HG03558 (cell line): ENCODE data around the gene TM9SF2.
"Not testable (repeated sequence)": the region's sequence is repeated elsewhere in the genome, so short reads cannot be mapped to it uniquely, and the experiment has no call there.

ENCODE experiments used
- ATAC-seq: cut with Tn5 transposase; IDR thresholded peaks from one replicate; pipeline ENCODE4 v1.9.1; 2021; ENCODE audit warnings: moderate number of reproducible peaks; ENCODE audit not compliant: unreplicated experiment; ENCODE audit errors: extremely low read depth

The TM9SF2 gene

DNA sequence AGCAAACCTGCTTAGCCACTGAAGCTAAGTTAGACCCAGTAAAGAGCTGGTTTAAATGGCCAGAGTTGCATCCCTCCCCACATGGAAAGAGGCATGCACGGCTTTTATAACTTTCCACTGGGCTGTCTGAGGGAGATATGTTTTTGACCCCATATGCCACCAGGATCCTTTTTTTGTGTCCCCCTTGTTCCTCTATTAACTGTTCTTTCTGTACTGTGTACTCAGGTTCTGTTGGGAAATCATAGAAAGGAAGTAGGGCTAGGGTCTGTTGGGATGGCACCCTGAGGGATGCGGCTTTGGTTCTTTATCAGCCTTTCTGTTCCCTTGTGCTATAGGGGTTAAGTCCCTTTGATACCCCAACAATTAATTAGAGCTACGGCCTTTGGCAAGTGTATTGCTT, 12.2 kb upstream of the TM9SF2 start:
- no peak for ATAC-seq

DNA sequence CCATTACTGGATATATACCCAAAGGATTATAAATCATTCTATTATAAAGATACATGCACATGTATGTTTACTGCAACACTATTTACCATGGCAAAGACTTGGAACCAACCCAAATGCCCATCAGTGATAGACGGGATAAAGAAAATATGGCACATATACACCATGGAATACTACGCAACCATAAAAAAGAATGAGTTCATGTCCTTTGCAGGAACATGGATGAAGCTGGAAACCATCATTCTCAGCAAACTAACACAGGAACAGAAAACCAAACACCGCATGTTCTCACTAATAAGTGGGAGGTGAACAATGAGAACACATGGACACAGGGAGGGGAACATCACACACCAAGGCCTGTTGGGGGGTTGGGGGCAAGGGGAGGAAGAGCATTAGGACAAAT, 9.5 kb upstream of the TM9SF2 start:
- not testable (repeated sequence) for ATAC-seq

DNA sequence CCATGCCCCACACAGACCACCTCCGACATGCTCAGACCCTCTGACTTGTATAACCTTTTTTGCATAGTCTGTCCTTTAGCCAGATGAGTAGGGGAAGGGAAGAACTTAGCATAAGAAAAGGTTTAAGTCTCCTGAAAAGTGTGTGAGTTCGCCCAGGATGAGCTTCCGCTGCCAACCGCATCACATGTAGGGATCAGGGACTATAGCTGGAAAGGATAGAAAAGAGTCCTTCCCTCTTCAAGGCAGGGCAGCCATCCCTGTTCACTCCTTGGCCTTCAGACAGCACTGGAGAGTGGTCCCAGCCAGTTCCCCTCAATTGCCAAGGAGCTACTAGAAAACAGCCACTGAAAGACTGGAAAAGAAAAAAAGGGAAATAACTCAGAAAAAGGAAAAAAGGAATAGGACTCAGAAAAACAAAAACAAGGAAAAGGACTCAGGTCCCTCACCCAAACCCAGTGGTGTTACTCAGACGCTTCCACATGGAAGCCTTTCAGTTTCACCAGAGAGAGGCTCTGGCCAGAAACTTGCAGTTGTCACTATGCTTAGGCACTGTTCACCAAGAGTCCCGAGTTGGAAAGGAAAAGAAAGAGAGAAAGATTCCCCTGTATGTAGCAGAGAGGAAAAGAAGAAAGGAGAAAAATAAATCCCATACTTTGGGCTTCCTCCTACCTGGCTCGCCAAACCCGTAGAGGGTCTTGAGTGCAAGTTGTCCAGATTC, 5.6 kb upstream of the TM9SF2 start:
- ATAC-seq = no peak

DNA sequence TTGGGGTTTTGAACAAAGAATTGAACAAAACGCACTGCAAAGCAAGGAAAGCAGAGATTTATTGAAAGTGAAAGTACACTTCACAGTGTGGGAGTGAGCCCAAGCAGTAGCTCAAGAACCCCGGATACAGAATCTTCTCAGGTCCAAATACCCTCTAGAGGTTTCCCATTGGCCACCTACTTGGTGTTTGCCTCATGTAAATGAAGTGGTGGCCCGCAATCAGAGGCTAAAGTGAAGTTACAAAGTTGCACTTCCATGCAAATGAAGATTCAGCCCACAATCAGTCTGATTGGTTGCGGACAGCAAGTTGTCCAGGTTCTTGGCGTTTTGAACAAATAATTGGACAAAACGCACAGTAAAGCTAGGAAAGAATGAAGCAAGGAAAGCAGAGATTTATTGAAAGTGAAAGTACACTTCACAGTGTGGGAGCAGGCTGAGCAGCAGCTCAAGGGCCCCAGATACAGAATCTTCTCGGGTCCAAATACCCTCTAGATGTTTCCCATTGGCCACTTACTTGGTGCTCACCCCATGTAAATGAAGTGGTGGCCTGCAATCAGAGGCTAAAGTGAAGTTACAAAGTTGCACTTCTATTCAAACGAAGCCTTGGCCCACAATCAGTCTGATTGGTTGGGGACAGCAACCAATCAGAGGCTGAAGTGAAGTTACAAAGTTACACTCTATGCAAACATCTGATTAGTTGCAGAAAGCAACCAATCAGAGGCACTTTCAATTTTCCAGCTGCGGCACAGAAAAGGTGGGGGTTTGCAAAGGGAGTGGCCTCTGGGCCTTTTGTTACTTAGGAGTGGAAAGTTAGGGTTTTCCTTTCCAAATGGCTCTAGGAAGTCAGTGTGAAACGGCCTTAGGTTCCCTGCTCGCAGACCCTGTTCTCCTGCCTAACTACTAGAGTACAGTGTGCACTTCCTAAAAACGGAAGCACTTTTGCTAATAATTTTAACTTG, 4.8 kb upstream of the TM9SF2 start:
- ATAC-seq = peak; percentile 21

DNA sequence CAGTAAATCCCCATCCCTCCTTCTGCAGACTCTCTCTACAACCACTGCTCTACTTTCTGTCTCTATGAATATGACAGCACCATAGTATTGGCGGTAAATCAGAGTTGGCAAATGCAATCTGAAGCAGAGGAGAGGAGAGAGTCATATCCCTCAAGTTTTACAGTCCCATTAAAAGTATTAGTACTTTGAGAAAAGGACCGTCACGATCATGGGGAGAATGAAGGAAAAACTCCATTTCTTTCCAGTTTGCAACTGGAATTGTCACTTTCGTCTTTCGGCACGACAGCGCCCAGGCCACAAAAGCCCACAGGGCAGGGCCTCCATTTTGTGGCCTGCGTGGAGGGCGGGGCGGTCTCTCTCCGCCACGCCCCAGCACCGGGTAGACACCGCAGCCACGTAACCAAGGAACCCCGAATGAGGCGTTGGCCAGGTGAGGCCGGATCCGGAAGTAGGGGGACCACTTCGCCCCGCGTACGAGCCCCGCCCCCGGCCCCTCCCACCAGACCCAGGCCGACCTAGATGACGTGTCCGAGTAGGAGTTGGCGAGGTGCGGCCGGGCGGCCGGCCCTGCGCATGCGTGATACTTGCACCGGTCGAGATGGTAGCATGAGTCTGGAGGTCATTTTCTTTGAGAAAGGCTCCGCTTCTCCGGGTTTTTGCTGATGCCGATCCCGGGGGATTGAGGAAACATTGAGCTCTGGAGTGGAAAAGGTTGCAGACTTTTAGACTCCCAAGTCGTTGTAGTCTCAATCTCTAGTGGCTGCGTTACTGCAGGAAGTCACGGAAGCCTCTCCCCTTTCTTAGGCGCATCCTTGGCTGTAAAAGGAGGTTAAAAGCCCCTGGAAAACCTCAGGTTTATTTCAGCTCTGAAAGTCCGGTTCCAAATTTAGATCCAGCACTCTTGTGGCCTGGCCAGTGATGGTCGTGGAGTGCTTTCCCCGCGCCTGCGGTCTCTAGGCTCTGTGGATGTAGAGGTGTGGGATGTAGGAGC, 2.8 kb upstream of the TM9SF2 start:
- peak; percentile 32 for ATAC-seq

DNA sequence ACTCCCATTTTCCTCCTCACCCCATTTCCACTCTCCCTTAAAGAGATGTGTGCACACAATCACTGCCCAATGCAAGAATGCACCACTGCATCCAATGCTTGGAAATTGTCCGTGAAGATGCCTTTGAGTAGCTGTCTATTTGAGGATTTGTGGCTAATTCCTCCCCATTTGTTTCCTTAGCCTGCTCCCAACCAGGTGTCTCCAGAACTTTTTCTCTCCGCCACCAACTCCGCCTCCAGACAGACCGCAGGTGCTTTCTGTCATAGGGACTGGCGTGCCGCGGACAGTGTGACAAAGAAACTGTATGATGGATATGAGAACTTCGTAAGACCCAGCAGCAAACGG, 461 bp upstream of the TM9SF2 start:
- ATAC-seq = peak; percentile 2

DNA sequence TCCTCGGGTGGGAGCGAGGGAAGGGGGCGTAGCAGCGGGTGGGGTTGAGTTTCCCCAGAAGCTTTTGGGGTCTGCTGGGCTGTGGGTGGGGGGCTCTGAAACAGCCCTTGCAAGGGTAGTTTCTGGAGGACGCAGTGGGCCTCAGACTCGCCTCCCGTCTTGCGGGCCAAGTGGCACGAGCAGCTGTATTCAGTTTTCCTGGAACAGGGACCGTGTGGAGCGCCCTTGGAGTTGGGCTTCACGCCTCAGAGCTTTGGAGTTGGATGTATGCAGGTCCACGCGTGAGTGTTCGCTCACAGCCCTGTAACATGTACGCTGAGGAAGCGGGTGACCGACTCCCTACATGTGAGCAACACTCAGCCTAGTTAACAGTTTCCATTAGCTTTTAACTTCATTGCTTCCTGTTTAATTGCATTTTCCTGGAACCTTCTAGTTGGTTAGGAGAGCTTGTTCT, 603 bp downstream of the TM9SF2 start:
- ATAC-seq = no peak

DNA sequence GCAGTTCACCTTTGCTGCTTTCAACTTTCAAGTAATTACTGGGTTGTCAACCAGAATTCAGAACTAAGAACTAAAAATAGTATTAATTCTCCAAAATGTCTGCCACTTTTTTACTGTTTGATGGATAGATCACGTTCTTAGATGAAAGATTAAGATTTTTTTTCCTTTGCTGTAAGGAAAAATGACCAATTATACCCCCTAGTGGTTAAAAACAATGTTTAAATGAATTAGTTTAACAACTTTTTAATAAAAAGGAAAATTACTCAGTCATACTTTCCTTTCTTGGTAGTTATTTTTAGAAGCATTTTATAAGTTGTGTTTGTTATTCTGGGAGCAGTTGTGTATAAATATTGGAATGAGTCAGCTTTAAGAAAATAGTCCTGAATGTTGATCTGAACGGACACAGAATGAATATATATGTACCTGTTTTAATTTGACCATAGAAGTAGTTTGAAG, 4.6 kb downstream of the TM9SF2 start:
- ATAC-seq = no peak

DNA sequence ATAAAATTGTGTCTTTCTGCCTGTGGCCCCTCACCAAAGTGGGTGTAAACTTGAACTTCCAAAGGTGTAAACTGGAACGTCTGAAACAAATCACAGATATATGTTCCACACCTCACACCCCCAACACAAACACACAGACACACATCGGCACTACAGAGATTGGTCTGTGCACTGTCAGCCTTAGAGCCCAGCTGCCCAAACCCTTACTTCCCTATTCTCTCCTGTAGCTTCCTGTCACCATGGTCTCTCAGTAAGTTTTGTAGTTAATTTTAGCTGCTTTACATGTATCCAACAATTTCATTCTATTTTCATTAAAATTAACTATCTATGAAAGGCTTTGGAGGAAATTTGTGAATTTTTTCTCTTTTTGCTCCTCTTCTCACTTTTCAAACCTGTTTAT, 5.4 kb downstream of the TM9SF2 start:
- ATAC-seq = peak; percentile 55

DNA sequence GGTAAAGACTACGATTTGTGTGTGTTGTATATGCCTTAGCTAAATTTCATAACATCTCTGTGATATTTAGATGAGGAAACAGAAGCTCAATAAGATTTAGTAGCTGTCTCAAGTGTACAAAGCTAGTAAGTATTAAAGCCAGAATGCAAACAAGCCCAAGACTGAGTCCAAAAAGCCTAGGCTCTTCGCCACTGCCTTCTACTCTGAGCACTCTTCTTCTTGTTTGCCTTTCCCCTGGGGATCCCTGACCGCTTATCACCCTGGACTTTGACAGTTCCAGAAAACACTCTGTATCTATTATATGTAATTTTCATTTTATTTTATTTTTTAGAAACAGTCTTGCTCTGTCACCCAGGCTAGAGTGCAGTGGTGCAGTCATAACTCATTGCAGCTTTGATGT, 5.8 kb downstream of the TM9SF2 start:
- ATAC-seq = no peak

DNA sequence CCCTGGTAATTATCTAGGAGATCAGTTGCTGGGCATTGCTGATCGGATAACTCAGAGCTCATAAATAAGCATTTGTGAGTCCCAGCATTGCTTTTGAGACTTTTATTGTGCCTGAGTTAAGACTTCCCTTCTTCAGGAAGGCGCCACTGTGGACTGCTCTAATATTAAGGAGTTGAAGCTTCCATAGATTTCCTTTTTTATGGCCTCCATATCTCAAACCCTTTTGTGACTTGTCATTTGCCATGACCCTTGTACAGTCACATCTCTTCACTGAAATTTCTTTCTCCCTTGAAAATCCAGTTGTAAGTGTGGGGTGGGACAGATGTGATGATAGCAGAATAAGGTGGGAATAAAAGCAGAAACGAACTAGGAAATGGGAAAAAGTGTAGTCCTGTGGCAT, 6.3 kb downstream of the TM9SF2 start:
- no peak for ATAC-seq

DNA sequence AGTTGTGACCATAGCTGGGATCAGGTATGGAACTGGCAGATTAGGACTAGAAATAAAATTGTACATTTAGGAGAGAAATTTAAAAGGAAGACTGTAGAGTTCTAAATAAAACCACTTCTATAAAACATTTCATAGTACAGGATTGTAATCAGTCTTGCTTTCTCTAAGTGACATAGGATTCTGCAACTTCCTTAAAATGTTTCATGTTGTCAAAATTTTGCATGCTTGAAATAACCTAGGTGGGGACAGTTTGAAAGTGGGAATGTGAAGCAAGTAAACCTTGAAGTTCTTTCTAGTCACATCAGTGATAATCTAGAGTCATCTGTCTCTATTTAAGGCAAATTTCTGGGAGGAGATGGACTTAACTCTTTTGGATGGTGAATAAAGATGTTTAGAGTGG, 6.7 kb downstream of the TM9SF2 start:
- ATAC-seq = no peak

DNA sequence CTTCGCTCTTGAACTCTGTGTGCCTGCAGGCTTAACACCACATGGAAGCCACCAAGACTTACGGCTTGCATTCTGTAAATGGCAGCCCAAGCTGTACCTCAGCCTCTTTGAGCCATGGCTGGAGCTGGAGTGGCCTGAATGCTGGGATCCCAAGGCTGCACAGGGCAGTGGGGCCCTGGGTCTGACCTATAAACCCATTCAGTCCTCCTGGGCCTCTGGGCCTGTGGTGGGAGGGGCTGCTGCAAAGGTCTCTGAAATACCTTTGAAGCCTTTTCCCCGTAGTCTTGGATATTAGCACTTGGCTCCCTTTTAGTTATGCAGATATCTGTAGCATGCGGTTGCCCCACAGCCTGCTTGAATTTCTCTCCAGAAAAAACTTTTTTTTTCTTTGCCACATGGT, 8.2 kb downstream of the TM9SF2 start:
- no peak for ATAC-seq

DNA sequence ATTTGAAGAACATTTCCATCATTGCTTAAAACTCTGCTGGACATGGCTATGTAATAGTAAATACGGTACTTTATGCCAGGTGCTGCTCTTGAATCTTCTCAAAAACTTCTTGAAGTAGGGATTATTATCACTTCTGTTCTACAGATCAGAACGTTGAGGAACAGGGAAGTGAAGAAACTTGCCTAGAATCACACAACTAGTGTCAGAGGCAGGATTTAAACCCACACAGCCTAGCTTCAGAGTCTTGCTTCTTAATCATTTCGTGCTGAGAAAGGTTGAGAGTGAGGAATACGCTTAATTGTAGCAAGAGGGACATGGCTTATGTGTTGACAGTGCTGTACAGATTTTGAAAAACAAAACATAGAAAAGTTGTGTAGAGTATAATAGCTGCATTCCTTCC, 13.5 kb downstream of the TM9SF2 start:
- no peak for ATAC-seq

DNA sequence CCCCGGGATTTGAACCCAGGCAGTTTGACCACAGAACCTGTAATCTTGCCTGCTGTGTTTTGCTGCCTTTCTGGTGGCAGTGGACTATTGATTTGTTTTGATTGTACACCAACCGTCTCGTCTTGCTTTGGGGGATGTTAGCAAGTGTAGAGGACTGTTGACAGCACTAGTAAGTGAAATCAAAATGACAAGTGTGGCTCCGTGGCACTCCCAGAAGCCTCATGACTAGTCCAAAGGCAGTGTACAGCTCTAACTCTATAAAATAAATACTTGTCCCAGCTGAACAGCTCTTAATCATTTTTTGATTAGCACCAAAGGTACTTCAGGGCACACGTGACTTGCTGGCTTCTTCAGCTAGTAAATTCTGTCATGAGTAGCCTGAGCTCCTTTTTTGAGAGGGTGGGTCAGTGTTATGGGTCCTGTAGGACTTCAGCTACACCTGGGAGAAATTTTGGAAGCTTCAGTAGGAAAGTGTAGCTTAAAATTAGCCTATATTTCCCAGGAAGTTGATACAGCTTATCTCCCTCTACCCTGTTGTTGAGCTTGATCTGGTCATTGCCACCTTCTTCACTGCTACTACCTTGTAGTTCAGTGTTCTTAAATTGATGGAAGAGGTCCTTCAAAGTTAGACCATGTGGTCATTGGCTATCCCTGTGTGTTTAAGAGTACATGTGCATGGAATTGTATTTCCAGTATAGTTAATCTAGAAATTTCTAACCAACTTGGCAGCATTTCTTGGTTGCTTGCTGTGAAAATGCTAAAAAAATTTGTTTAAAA, 15.1 kb downstream of the TM9SF2 start:
- ATAC-seq = no peak

DNA sequence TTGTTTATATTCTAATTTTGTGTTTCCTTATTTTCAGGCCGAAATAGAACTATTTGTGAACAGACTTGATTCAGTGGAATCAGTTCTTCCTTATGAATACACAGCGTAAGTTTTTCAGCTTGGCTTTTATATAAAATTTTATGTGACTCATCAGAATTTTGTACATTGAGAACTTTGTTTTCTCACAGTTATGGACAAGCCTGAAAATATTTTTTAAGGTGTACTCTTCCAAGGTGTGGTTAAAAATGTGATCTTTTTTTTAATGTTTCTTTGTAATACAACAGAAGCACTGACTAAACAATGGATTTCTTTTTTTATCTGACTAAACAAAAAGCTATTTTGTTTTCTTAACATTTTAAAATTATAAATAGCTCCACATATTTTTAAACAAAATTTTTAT, 16.3 kb downstream of the TM9SF2 start:
- ATAC-seq = no peak

DNA sequence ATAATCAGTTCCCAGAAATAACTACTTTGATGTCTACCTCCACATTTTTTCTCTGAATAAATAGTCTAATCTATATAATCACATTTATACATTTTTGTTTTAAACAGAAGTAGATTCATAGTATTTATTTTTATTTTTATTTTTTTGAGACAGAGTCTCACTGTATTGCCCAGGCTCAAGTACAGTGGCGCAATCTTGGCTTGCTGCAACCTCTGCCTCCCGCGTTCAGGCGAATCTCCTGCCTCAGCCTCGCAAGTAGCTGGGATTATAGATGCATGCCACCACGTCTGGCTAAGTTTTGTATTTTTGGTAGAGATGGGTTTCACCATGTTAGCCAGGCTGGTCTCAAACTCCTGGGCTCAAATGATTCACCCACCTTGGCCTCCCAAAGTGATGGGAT, 16.7 kb downstream of the TM9SF2 start:
- no peak for ATAC-seq

DNA sequence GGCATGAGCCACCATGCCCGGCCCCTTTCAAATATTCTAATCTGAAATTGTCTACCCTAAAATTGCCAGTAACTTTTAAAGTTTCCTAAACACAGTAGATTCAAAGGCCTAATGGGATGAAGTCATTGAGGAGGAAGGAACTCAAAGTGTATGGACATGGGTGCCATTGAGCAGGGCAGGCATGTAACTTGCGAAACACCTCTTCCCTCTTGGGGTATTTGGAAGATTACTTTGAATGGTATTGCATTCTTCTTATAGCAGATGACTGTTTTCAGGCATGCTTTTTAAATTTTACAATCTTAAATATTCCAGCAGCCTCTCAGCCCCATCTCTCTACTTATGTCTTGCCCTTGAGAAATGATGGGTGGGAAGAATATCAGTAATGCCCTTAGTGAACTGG, 21.0 kb downstream of the TM9SF2 start:
- no peak for ATAC-seq

DNA sequence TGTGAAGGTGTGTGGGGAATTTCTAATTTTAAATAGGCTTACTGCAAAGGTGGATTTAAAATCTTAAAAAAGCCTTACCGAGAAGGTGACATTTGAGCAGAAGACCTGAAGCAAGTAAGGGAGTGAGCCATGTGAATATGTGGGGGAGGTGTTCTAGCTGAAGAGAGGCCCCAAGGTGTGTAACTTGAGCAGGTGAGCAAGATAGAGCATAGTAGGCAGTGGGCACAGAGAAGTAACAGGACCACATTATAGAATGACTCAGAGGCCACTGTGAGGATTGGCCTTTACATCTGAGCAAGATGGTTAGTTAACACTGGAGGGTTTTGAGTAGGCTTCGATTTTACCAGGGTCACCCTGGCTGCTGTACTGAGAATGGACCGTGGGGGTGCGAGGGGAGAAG, 22.6 kb downstream of the TM9SF2 start:
- no peak for ATAC-seq

DNA sequence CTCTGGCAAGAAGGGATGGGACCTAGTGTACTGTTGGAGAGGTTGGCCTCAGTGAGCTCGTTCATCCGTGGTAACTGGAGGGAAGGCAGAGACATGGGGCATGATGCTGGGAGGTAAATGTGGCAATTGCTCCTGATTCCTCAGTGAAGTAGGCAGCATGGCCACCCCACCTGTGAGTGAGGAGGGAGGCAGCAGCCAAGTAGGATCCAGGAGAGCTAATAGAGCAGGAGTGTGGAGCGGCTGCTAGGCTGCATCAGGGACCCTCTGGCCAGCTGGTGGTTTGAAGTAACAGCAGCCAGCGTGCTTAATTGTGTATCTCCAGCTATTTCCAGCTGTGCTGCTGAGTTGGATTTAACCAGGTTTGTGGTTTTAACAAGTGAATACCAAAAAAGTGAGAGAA, 24.7 kb downstream of the TM9SF2 start:
- ATAC-seq = no peak
